ENCODE results near the gene CEP70. TPM values are rescaled to one million over a fixed set of nuclear protein-coding genes. Genes with fewer than 3 reads are reported as not detected.

Gene CEP70
- total and polyA plus RNA-seq, 2 donors (not counting 1 experiment from before 2014, with no cell fraction given), result 1.00 to 9.6 TPM

- no peak for DNase-seq
- Mint-ChIP-seq H3K4me1 (no peaks in the 10 kb centered on the region), H3K27ac (no peak overlapping the region), H3K9me3 (ENCODE audit: insufficient read depth) (peaks cover 22% of the 10 kb centered on the region), H3K4me3 (no peak overlapping the region), H3K27me3 (no peaks in the 10 kb centered on the region)
- Histone ChIP-seq H3K4me1 (ENCODE audit: control insufficient read depth in 2 of 2, insufficient read depth in 2 of 2, low read length in 2 of 2) (no peaks in the 10 kb centered on the region), H3K36me3 (replicated peaks in 1 of 2; ENCODE audit: control extremely low read depth in 1 of 2, control insufficient read depth in 1 of 2, extremely low read depth in 1 of 2, insufficient read depth in 2 of 2, low read length in 1 of 2) (no peaks in the 10 kb centered on the region), H2AFZ (ENCODE audit: insufficient read depth, low read depth, low read length, poor library complexity, severe bottlenecking) (no peak overlapping the region), H3K27ac (ENCODE audit: low read length in 2 of 2) (no peak overlapping the region), H3K9ac (ENCODE audit: low read length) (no peak overlapping the region), H3K9me3 (ENCODE audit: control extremely low read depth in 1 of 3, control insufficient read depth in 2 of 3, insufficient read depth in 1 of 3, low read length in 2 of 3) (peaks cover 0 to 16% (median 7%) of the 10 kb centered on the region in 3 donors), H3K4me3 (ENCODE audit: control extremely low read depth in 1 of 5, extremely low read depth in 1 of 5, insufficient read depth in 1 of 5, low read depth in 2 of 5, low read length in 4 of 5) (no peak overlapping the region), H4K20me1 (ENCODE audit: control insufficient read depth, insufficient read depth, low read length, poor library complexity, severe bottlenecking) (no peaks in the 10 kb centered on the region), H3K79me2 (ENCODE audit: control insufficient read depth, insufficient read depth, low read length) (no peaks in the 10 kb centered on the region), H3K27me3 (replicated peaks in 1 of 4; ENCODE audit: control extremely low read depth in 1 of 4, control insufficient read depth in 3 of 4, insufficient read depth in 4 of 4, low read length in 3 of 4) (no peaks in the 10 kb centered on the region), H3K4me2 (replicated peaks; ENCODE audit: low read depth, low read length, poor library complexity, severe bottlenecking) (no peak overlapping the region)
- no CpG with 5 or more reads among the region's 1 CpG for WGBS (ENCODE audit: insufficient coverage)
- intact Hi-C loops (cut with micrococcal nuclease), result no loop called here
- ATAC-seq (ENCODE audit: low read depth), result no peak
- CTCF ChIA-PET, result no interaction called here
- POLR2A ChIA-PET, result no interaction called here
- TF ChIP-seq CTCF (IDR thresholded peaks at IDR 0.05) (no peak), EZH2 (IDR thresholded peaks at IDR 0.05; ENCODE audit: borderline replicate concordance, insufficient read depth, low read depth, low read length, poor library complexity, severe bottlenecking) (no peak)
Observed at GRCh38 chr3:138642927-138643253, 48.8 kb upstream of the CEP70 start.

GRCh38 chr3:138642226-138642926 is 48.3 kb upstream of the CEP70 start:
- Histone ChIP-seq H3K27ac (ENCODE audit: low read length in 2 of 2) (no peak overlapping the region), H2AFZ (ENCODE audit: insufficient read depth, low read depth, low read length, poor library complexity, severe bottlenecking) (no peak overlapping the region), H3K9ac (ENCODE audit: low read length) (no peak overlapping the region), H3K4me3 (ENCODE audit: control extremely low read depth in 1 of 5, extremely low read depth in 1 of 5, insufficient read depth in 1 of 5, low read depth in 2 of 5, low read length in 4 of 5) (no peak overlapping the region), H3K79me2 (ENCODE audit: control insufficient read depth, insufficient read depth, low read length) (no peaks in the 10 kb centered on the region), H4K20me1 (ENCODE audit: control insufficient read depth, insufficient read depth, low read length, poor library complexity, severe bottlenecking) (no peaks in the 10 kb centered on the region), H3K4me2 (replicated peaks; ENCODE audit: low read depth, low read length, poor library complexity, severe bottlenecking) (no peak overlapping the region), H3K36me3 (replicated peaks in 1 of 2; ENCODE audit: control extremely low read depth in 1 of 2, control insufficient read depth in 1 of 2, extremely low read depth in 1 of 2, insufficient read depth in 2 of 2, low read length in 1 of 2) (no peaks in the 10 kb centered on the region), H3K9me3 (ENCODE audit: control extremely low read depth in 1 of 3, control insufficient read depth in 2 of 3, insufficient read depth in 1 of 3, low read length in 2 of 3) (peaks cover 0 to 16% (median 7%) of the 10 kb centered on the region in 3 donors), H3K27me3 (replicated peaks in 1 of 4; ENCODE audit: control extremely low read depth in 1 of 4, control insufficient read depth in 3 of 4, insufficient read depth in 4 of 4, low read length in 3 of 4) (no peaks in the 10 kb centered on the region), H3K4me1 (ENCODE audit: control insufficient read depth in 2 of 2, insufficient read depth in 2 of 2, low read length in 2 of 2) (no peaks in the 10 kb centered on the region)
- Mint-ChIP-seq H3K4me1 (no peaks in the 10 kb centered on the region), H3K27me3 (no peaks in the 10 kb centered on the region), H3K27ac (no peak overlapping the region), H3K9me3 (ENCODE audit: insufficient read depth) (peaks cover 19% of the 10 kb centered on the region), H3K4me3 (no peak overlapping the region)
- no peak for TF ChIP-seq CTCF (IDR thresholded peaks at IDR 0.05)
- TF ChIP-seq EZH2 (IDR thresholded peaks at IDR 0.05; ENCODE audit: borderline replicate concordance, insufficient read depth, low read depth, low read length, poor library complexity, severe bottlenecking), result no peak
- POLR2A ChIA-PET, result no interaction called here
- intact Hi-C loops (cut with micrococcal nuclease), result no loop called here
- CTCF ChIA-PET, result no interaction called here
- DNase-seq, result no peak
- no CpG with 5 or more reads among the region's 4 CpGs for WGBS (ENCODE audit: insufficient coverage)
- ATAC-seq (ENCODE audit: low read depth), result no peak

All from B cell (primary cell).